ENCODE measurements around the gene OR2T34. TPM values are rescaled to one million over a fixed set of nuclear protein-coding genes. Genes with fewer than 3 reads are reported as not detected.
"Not testable (repeated sequence)": the region's sequence is repeated elsewhere in the genome, so short reads cannot be mapped to it uniquely, and the experiment has no call there.

The OR2T34 gene
- total and polyA plus RNA-seq, 4 donors: not detected

DNA sequence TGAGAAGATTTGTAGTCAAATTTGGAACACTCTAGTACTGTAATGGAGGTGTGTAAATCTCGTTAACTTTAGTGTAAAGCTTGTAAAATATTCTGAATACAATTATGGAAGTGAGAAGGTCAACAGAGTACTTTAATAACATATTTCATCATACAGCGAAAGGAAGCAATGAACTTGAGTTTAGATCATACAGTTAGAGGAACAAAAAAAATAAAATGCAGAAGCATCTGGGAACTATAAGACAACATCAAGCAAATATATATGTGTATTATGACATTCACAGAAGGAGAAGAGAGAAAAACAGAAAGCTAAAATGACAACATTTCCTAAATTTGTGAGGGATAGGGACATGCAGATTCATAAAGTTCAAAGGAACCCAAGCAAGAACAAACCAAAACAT, 5.5 kb downstream of the OR2T34 start:
- not testable (repeated sequence) for H3K4me3 ChIP-seq (ENCODE audit: low read depth, low read length); H3K27ac ChIP-seq (ENCODE audit: low read depth, low read length); H3K9me3 ChIP-seq (ENCODE audit: control insufficient read depth, insufficient read depth, low read length); H3K36me3 ChIP-seq (ENCODE audit: control insufficient read depth, insufficient read depth, low read length); H3K27me3 ChIP-seq (ENCODE audit: control insufficient read depth, insufficient read depth, low read length); H3K4me1 ChIP-seq (ENCODE audit: control insufficient read depth, insufficient read depth, low read length); DNase-seq (ENCODE audit: low read depth in 4 of 6, low spot score in 6 of 6)
- no CpG with 5 or more reads among the region's 2 CpGs for WGBS (ENCODE audit: insufficient coverage)

- WGBS (ENCODE audit: insufficient coverage): 81% methylated on average over 6 of the region's 11 CpGs
- H3K9me3 ChIP-seq (ENCODE audit: control insufficient read depth, insufficient read depth, low read length); H3K27me3 ChIP-seq (ENCODE audit: control insufficient read depth, insufficient read depth, low read length); H3K27ac ChIP-seq (ENCODE audit: low read depth, low read length); H3K36me3 ChIP-seq (ENCODE audit: control insufficient read depth, insufficient read depth, low read length); DNase-seq (ENCODE audit: low read depth in 4 of 6, low spot score in 6 of 6); H3K4me1 ChIP-seq (ENCODE audit: control insufficient read depth, insufficient read depth, low read length); H3K4me3 ChIP-seq (ENCODE audit: low read depth, low read length): not testable (repeated sequence)
Measured at GRCh38 chr1:248565530-248566373, 8.8 kb downstream of the OR2T34 start.

GRCh38 chr1:248562672-248563071, 11.9 kb downstream of the OR2T34 start, which contains the start of gene OR2T29:
OR2T29 (minus strand) TSS chr1:248562772; CDS start chr1:248559491, 3,281 bp downstream.
- WGBS (ENCODE audit: insufficient coverage): no CpG with 5 or more reads among the region's 3 CpGs

DNA sequence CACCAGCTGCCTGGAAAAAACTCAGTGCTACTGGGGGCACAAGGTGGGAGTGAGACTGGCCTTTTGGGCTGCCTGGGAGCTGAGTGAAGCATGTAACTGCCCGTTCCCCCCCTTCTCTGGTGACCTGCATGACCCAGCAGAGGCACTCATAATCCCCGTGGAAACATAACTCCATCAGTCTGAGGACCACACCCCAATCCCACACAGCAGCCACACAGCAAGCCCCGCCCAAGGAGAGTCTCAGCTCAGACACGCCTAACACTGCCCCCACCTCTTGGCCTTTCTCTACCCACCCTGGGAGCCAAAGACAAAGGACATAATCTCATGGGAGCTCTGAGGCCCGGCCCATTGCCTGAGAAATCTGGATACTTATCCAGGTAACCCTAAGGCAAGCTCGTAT, 23.5 kb downstream of the OR2T34 start:
- DNase-seq (ENCODE audit: low read depth in 4 of 6, low spot score in 6 of 6); H3K27me3 ChIP-seq (ENCODE audit: control insufficient read depth, insufficient read depth, low read length); H3K36me3 ChIP-seq (ENCODE audit: control insufficient read depth, insufficient read depth, low read length); H3K9me3 ChIP-seq (ENCODE audit: control insufficient read depth, insufficient read depth, low read length); H3K27ac ChIP-seq (ENCODE audit: low read depth, low read length); H3K4me1 ChIP-seq (ENCODE audit: control insufficient read depth, insufficient read depth, low read length); H3K4me3 ChIP-seq (ENCODE audit: low read depth, low read length): not testable (repeated sequence)
- no CpG with 5 or more reads among the region's 6 CpGs for WGBS (ENCODE audit: insufficient coverage)

More at GRCh38 chr1:248562672-248563071, 11.9 kb downstream of the OR2T34 start, which contains the start of gene OR2T29:
- DNase-seq (ENCODE audit: low read depth in 4 of 6, low spot score in 6 of 6); H3K27ac ChIP-seq (ENCODE audit: low read depth, low read length); H3K9me3 ChIP-seq (ENCODE audit: control insufficient read depth, insufficient read depth, low read length); H3K27me3 ChIP-seq (ENCODE audit: control insufficient read depth, insufficient read depth, low read length); H3K4me1 ChIP-seq (ENCODE audit: control insufficient read depth, insufficient read depth, low read length); H3K4me3 ChIP-seq (ENCODE audit: low read depth, low read length); H3K36me3 ChIP-seq (ENCODE audit: control insufficient read depth, insufficient read depth, low read length): not testable (repeated sequence)

DNA sequence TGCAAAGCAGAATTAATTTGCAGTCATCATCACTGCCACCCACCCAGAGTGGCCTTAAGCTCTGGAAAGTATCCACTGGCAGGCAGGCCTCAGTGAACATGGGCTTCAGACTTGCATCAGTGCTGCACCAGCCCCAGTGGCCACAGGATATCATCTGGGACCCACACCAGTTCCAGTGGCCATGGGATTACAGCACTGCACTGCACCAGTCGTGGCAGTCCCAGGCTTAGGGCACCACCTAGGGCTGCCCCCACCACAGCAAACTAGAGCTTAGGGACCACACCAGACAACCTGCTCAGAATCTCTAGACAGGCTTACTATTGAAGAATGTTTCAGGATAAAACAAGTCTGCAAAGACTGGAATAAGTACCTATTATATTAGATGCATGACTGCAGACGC, 27.2 kb downstream of the OR2T34 start:
- H3K27me3 ChIP-seq (ENCODE audit: control insufficient read depth, insufficient read depth, low read length); H3K9me3 ChIP-seq (ENCODE audit: control insufficient read depth, insufficient read depth, low read length); H3K27ac ChIP-seq (ENCODE audit: low read depth, low read length); H3K4me3 ChIP-seq (ENCODE audit: low read depth, low read length); DNase-seq (ENCODE audit: low read depth in 4 of 6, low spot score in 6 of 6); H3K4me1 ChIP-seq (ENCODE audit: control insufficient read depth, insufficient read depth, low read length); H3K36me3 ChIP-seq (ENCODE audit: control insufficient read depth, insufficient read depth, low read length): not testable (repeated sequence)
- no CpG with 5 or more reads among the region's 2 CpGs for WGBS (ENCODE audit: insufficient coverage)

DNA sequence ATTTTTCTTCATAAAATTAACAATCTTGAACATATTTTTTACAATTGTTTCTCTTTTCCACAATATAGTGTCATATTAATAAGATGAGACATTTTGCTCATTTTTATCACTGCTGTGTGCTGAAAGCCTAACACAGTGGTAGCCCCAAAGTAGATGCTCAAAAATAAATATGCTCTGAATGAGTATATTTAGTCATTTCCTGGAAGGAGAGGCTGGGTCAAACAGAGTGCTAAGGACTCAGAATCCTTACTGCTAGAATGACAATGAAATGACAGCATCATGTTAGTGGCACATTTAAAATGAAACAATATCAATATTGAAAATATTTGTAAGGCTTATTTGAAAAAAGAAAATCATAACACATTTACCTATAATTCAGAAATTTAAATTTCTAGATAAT, 37.1 kb downstream of the OR2T34 start:
- not testable (repeated sequence) for DNase-seq (ENCODE audit: low read depth in 4 of 6, low spot score in 6 of 6); H3K9me3 ChIP-seq (ENCODE audit: control insufficient read depth, insufficient read depth, low read length); H3K4me3 ChIP-seq (ENCODE audit: low read depth, low read length); H3K27ac ChIP-seq (ENCODE audit: low read depth, low read length); H3K4me1 ChIP-seq (ENCODE audit: control insufficient read depth, insufficient read depth, low read length); H3K36me3 ChIP-seq (ENCODE audit: control insufficient read depth, insufficient read depth, low read length); H3K27me3 ChIP-seq (ENCODE audit: control insufficient read depth, insufficient read depth, low read length)

Small RNA genes within 50 kb of the gene (small RNA-seq; reads per million reads assigned to genes)
- not detected for gene RF00019 (ENCODE audit: low replicate concordance)

Other genes with a start within 250 kb of the OR2T34 start
- not detected for gene OR14C36, start 226.0 kb downstream of the OR2T34 start, total RNA-seq
- not detected for gene OR14C36, start 226.0 kb downstream of the OR2T34 start, polyA plus RNA-seq (ENCODE audit: insufficient read length in 2 of 2)
- gene OR2T4, start 213.1 kb downstream of the OR2T34 start, total RNA-seq: not detected
- gene OR2T4, start 213.1 kb downstream of the OR2T34 start, polyA plus RNA-seq (ENCODE audit: insufficient read length in 2 of 2): not detected
- gene OR2T6, start 199.0 kb downstream of the OR2T34 start, total RNA-seq: under 1 TPM in 1 of 2 donors, not detected in 1; 0.20 TPM
- gene OR2T6, start 199.0 kb downstream of the OR2T34 start, polyA plus RNA-seq (ENCODE audit: insufficient read length in 2 of 2): under 1 TPM; 0.10 to 0.12 TPM
- gene OR2T1, start 171.7 kb downstream of the OR2T34 start, total RNA-seq: not detected
- not detected for gene OR2T1, start 171.7 kb downstream of the OR2T34 start, polyA plus RNA-seq (ENCODE audit: insufficient read length in 2 of 2)
- gene OR2T2, start 129.1 kb downstream of the OR2T34 start, total RNA-seq: not detected
- not detected for gene OR2T2, start 129.1 kb downstream of the OR2T34 start, polyA plus RNA-seq (ENCODE audit: insufficient read length in 2 of 2)
- gene OR2T3, start 101.4 kb downstream of the OR2T34 start, total RNA-seq: not detected
- not detected for gene OR2T3, start 101.4 kb downstream of the OR2T34 start, polyA plus RNA-seq (ENCODE audit: insufficient read length in 2 of 2)
- gene OR2T5, start 86.2 kb downstream of the OR2T34 start, total RNA-seq: not detected
- gene OR2T5, start 86.2 kb downstream of the OR2T34 start, polyA plus RNA-seq (ENCODE audit: insufficient read length in 2 of 2): not detected
- not detected for gene OR2G6, start 66.7 kb downstream of the OR2T34 start, total RNA-seq
- under 1 TPM in 1 of 2 donors, not detected in 1; 0.06 TPM for gene OR2G6, start 66.7 kb downstream of the OR2T34 start, polyA plus RNA-seq (ENCODE audit: insufficient read length in 2 of 2)
- gene OR2T29, start 12.0 kb downstream of the OR2T34 start, total RNA-seq: not detected
- not detected for gene OR2T29, start 12.0 kb downstream of the OR2T34 start, polyA plus RNA-seq (ENCODE audit: insufficient read length in 2 of 2)
- gene OR2T10, start 22.9 kb upstream of the OR2T34 start, total RNA-seq: not detected
- not detected for gene OR2T10, start 22.9 kb upstream of the OR2T34 start, polyA plus RNA-seq (ENCODE audit: insufficient read length in 2 of 2)
- not detected for gene OR2T11, start 60.3 kb upstream of the OR2T34 start, total RNA-seq
- gene OR2T11, start 60.3 kb upstream of the OR2T34 start, polyA plus RNA-seq (ENCODE audit: insufficient read length in 2 of 2): not detected
- not detected for gene OR2T35, start 70.5 kb upstream of the OR2T34 start, total RNA-seq
- gene OR2T35, start 70.5 kb upstream of the OR2T34 start, polyA plus RNA-seq (ENCODE audit: insufficient read length in 2 of 2): not detected
- not detected for gene OR2T27, start 80.8 kb upstream of the OR2T34 start, total RNA-seq
- gene OR2T27, start 80.8 kb upstream of the OR2T34 start, polyA plus RNA-seq (ENCODE audit: insufficient read length in 2 of 2): not detected
- not detected for gene OR14I1, start 128.0 kb upstream of the OR2T34 start, total RNA-seq
- not detected for gene OR14I1, start 128.0 kb upstream of the OR2T34 start, polyA plus RNA-seq (ENCODE audit: insufficient read length in 2 of 2)
- not detected for gene LYPD8, start 181.0 kb upstream of the OR2T34 start, total RNA-seq
- gene LYPD8, start 181.0 kb upstream of the OR2T34 start, polyA plus RNA-seq (ENCODE audit: insufficient read length in 2 of 2): not detected